ENCODE results near the gene TEDC2. TPM values are rescaled to one million over a fixed set of nuclear protein-coding genes. Genes with fewer than 3 reads are reported as not detected.
"Not testable (repeated sequence)": the region's sequence is repeated elsewhere in the genome, so short reads cannot be mapped to it uniquely, and the experiment has no call there.

TEDC2 gene
- total RNA-seq, 1 donor from 2014 or later = 3.1 TPM

- no peak for ATAC-seq
Observed at GRCh38 chr16:2478279-2478678, 18.4 kb downstream of the TEDC2 start.

- ATAC-seq = not testable (repeated sequence)
Observed at GRCh38 chr16:2479996-2480395, 20.1 kb downstream of the TEDC2 start.

GRCh38 chr16:2480948-2481347 is 21.0 kb downstream of the TEDC2 start:
- peak; percentile 84 for ATAC-seq

- ATAC-seq = no peak
Observed at GRCh38 chr16:2481676-2482075, 21.8 kb downstream of the TEDC2 start.

GRCh38 chr16:2482249-2482648 is 22.3 kb downstream of the TEDC2 start:
- no peak for ATAC-seq

- no peak for ATAC-seq
Observed at GRCh38 chr16:2482708-2483534, 23.0 kb downstream of the TEDC2 start.

GRCh38 chr16:2483939-2484897 is 24.3 kb downstream of the TEDC2 start:
- no peak for ATAC-seq

- ATAC-seq = no peak
Observed at GRCh38 chr16:2484898-2485508, 25.1 kb downstream of the TEDC2 start.

- no peak for ATAC-seq
Observed at GRCh38 chr16:2485811-2486507, 26.1 kb downstream of the TEDC2 start.

- peak; percentile 75 for ATAC-seq
Observed at GRCh38 chr16:2486645-2487516, 27.0 kb downstream of the TEDC2 start.

- ATAC-seq = no peak
Observed at GRCh38 chr16:2487517-2487842, 27.6 kb downstream of the TEDC2 start.

- ATAC-seq = no peak
Observed at GRCh38 chr16:2487903-2488531, 28.1 kb downstream of the TEDC2 start.

GRCh38 chr16:2489581-2489980 is 29.7 kb downstream of the TEDC2 start:
- no peak for ATAC-seq

- no peak for ATAC-seq
Observed at GRCh38 chr16:2490190-2491105, 30.5 kb downstream of the TEDC2 start.

GRCh38 chr16:2492292-2492691 is 32.4 kb downstream of the TEDC2 start:
- no peak for ATAC-seq

GRCh38 chr16:2493605-2494004 is 33.7 kb downstream of the TEDC2 start:
- ATAC-seq = no peak

- no peak for ATAC-seq
Observed at GRCh38 chr16:2494616-2495015, 34.7 kb downstream of the TEDC2 start.

- ATAC-seq = no peak
Observed at GRCh38 chr16:2495041-2495440, 35.1 kb downstream of the TEDC2 start.

- ATAC-seq = peak; percentile 15
Observed at GRCh38 chr16:2496223-2497115, 36.6 kb downstream of the TEDC2 start.

All from esophagus mucosa (tissue), 1 donor.